Type B pancreatic cell (in vitro differentiated cells): Measurements from ENCODE around the gene FAM98B. TPM values are rescaled to one million over a fixed set of nuclear protein-coding genes. Genes with fewer than 3 reads are reported as not detected.

Experiments
- DNase-seq: peaks from one replicate; pipeline ENCODE4 v3.0.0; 2021; ENCODE audit warnings: mixed read lengths; ENCODE audit not compliant: unreplicated experiment; ENCODE audit errors: extremely low spot score
- H3K27ac Mint-ChIP-seq: 2 replicates; pipeline ENCODE4 v1.8.0; 2021; ENCODE audit warnings: mild to moderate bottlenecking, mixed read lengths
- H3K27me3 Mint-ChIP-seq: 2 replicates; pipeline ENCODE4 v1.8.0; 2021; ENCODE audit warnings: mixed read lengths
- H3K36me3 Mint-ChIP-seq: 2 replicates; pipeline ENCODE4 v1.8.0; 2021; ENCODE audit warnings: mixed read lengths
- H3K4me1 Mint-ChIP-seq: one replicate; pipeline ENCODE4 v1.8.0; 2021; ENCODE audit warnings: mixed read lengths; ENCODE audit not compliant: unreplicated experiment
- H3K4me3 Mint-ChIP-seq: 2 replicates; pipeline ENCODE4 v1.8.0; 2021; ENCODE audit warnings: mild to moderate bottlenecking, mixed read lengths
- H3K9me3 Mint-ChIP-seq: 2 replicates; pipeline ENCODE4 v1.8.0; 2021; ENCODE audit warnings: mixed read lengths
- CTCF ChIP-seq: fragments of 200-600 bp; sonication (generic); conservative IDR thresholded peaks from 2 replicates; pipeline ENCODE4 v1.5.0; 2021; ENCODE audit warnings: antibody characterized with exemption, mild to moderate bottlenecking
- total RNA-seq: library from RNA; stranded (reverse); gene quantifications from 2 replicates; pipeline ENCODE4 v1.2.1, GENCODE V29; 2021; ENCODE audit warnings: low replicate concordance

The FAM98B gene
- total RNA-seq, 1 donor from 2014 or later = 30.5 TPM

GRCh38 chr15:38532728-38533127 lies 78.8 kb downstream of the FAM98B start:
- DNase-seq = no peak
- no peak overlapping the region for H3K27ac Mint-ChIP-seq
- no peaks in the 10 kb centered on the region for H3K36me3 Mint-ChIP-seq
- H3K4me3 Mint-ChIP-seq = no peak overlapping the region
- no peaks in the 10 kb centered on the region for H3K4me1 Mint-ChIP-seq
- peaks cover 3% of the 10 kb centered on the region for H3K27me3 Mint-ChIP-seq
- TF ChIP-seq CTCF = no peak
- H3K9me3 Mint-ChIP-seq = no peaks in the 10 kb centered on the region

GRCh38 chr15:38533416-38533915 lies 79.5 kb downstream of the FAM98B start:
- DNase-seq = no peak
- no peaks in the 10 kb centered on the region for H3K9me3 Mint-ChIP-seq
- no peaks in the 10 kb centered on the region for H3K4me1 Mint-ChIP-seq
- H3K27me3 Mint-ChIP-seq = peaks cover 3% of the 10 kb centered on the region
- no peaks in the 10 kb centered on the region for H3K36me3 Mint-ChIP-seq
- H3K27ac Mint-ChIP-seq = no peak overlapping the region
- TF ChIP-seq CTCF = no peak
- H3K4me3 Mint-ChIP-seq = no peak overlapping the region

- H3K4me1 Mint-ChIP-seq = no peaks in the 10 kb centered on the region
- no peak overlapping the region for H3K4me3 Mint-ChIP-seq
- no peaks in the 10 kb centered on the region for H3K9me3 Mint-ChIP-seq
- peaks cover 3% of the 10 kb centered on the region for H3K27me3 Mint-ChIP-seq
- no peak for DNase-seq
- no peaks in the 10 kb centered on the region for H3K36me3 Mint-ChIP-seq
- no peak for TF ChIP-seq CTCF
- H3K27ac Mint-ChIP-seq = no peak overlapping the region
Measured at GRCh38 chr15:38533926-38534325, 80.0 kb downstream of the FAM98B start.

GRCh38 chr15:38534691-38535090 lies 80.8 kb downstream of the FAM98B start:
- Mint-ChIP-seq H3K27ac (no peak overlapping the region), H3K27me3 (peaks cover 3% of the 10 kb centered on the region), H3K4me1 (no peaks in the 10 kb centered on the region), H3K4me3 (no peak overlapping the region), H3K9me3 (no peaks in the 10 kb centered on the region), H3K36me3 (no peaks in the 10 kb centered on the region)
- TF ChIP-seq CTCF = no peak
- no peak for DNase-seq

GRCh38 chr15:38535491-38536200 lies 81.7 kb downstream of the FAM98B start:
- no peak for DNase-seq
- no peak for TF ChIP-seq CTCF

More at GRCh38 chr15:38535491-38536200, 81.7 kb downstream of the FAM98B start:
- no peak overlapping the region for H3K4me3 Mint-ChIP-seq
- H3K36me3 Mint-ChIP-seq = no peaks in the 10 kb centered on the region
- no peaks in the 10 kb centered on the region for H3K4me1 Mint-ChIP-seq
- no peaks in the 10 kb centered on the region for H3K9me3 Mint-ChIP-seq
- H3K27me3 Mint-ChIP-seq = peaks cover 3% of the 10 kb centered on the region
- H3K27ac Mint-ChIP-seq = no peak overlapping the region
